ENCODE results near the gene RNASE7. TPM values are rescaled to one million over a fixed set of nuclear protein-coding genes. Genes with fewer than 3 reads are reported as not detected.

RNASE7 gene
- total RNA-seq, 2 experiments from 2014 or later = not detected

DNA sequence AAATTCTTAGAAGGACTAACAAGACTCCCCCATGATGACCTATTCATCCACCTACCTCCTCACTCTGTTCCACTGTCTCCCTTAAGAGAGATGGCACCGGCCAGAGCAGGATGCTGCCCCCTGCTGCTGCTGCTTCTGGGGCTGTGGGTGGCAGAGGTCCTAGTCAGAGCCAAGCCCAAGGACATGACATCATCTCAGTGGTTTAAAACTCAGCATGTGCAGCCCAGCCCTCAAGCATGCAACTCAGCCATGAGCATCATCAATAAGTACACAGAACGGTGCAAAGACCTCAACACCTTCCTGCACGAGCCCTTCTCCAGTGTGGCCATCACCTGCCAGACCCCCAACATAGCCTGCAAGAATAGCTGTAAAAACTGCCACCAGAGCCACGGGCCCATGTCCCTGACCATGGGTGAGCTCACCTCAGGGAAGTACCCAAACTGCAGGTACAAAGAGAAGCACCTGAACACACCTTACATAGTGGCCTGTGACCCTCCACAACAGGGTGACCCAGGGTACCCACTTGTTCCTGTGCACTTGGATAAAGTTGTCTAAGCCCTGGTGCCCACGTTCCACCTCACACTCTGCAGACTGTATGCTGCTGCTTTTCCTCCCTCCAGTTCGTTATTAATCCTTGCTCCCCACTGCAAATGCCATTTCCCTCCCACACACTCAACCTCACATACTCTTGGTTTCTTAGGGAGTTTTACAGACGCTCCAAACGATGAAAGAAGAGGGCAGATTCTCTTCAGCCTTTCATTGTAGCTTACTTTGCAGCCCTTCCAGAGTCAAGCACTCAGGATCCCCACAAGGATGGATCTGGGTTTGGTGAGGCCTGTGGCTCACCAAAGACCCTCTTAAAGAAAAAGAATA is 15.9 kb downstream of the RNASE7 start, which contains the start of gene RNASE8:
RNASE8 (plus strand) TSS at position 20 of the 873 bp plus-strand sequence; CDS start at position 91, 71 bp downstream.
- no peak for ATAC-seq (ENCODE audit: poor library complexity)
- no peak within 1 kb of the TSS for H3K4me3 Mint-ChIP-seq
- POLR2A ChIA-PET = no interaction called here
- no peaks in the 10 kb centered on the region for H3K9me3 ChIP-seq (ENCODE audit: control insufficient read depth in 1 of 2, insufficient read depth in 1 of 2, low read length in 2 of 2)
- no peak within 1 kb of the TSS for H3K27ac Mint-ChIP-seq
- CTCF ChIA-PET = interaction anchor here (0.5 to 1.6 kb wide), 2 partner anchors 43 to 233 kb away, joined by 3 read pairs; no protein-coding TSS in a partner anchor
- H3K36me3 ChIP-seq (ENCODE audit: insufficient read depth, low read length) = no peaks in the 10 kb centered on the region
- H3K27ac ChIP-seq (ENCODE audit: low read depth in 1 of 2, low read length in 2 of 2) = no peak within 1 kb of the TSS
- no peaks in the 10 kb centered on the region for H3K4me1 Mint-ChIP-seq (ENCODE audit: low read depth)
- intact Hi-C loops (cut with DNase I, micrococcal nuclease) = no loop called here
- no peaks in the 10 kb centered on the region for H3K36me3 Mint-ChIP-seq (ENCODE audit: low read depth)
- H3K27me3 ChIP-seq (ENCODE audit: control insufficient read depth in 1 of 2, insufficient read depth in 2 of 2, low read length in 2 of 2) = peaks cover 4 to 5% of the 10 kb centered on the region in 2 experiments
- peaks cover 31% of the 10 kb centered on the region for H3K27me3 Mint-ChIP-seq
- no peak for TF ChIP-seq CTCF (IDR thresholded peaks at IDR 0.05)
- no peaks in the 10 kb centered on the region for H3K9me3 Mint-ChIP-seq
- H3K4me1 ChIP-seq (ENCODE audit: insufficient read depth, low read length) = no peaks in the 10 kb centered on the region
- DNase-seq = peak in 1 of 14 experiments; percentile 19
- no peak within 1 kb of the TSS for H3K4me3 ChIP-seq (ENCODE audit: low read length)

- H3K4me1 Mint-ChIP-seq (ENCODE audit: low read depth) = no peaks in the 10 kb centered on the region
- H3K4me3 Mint-ChIP-seq = no peak overlapping the region
- H3K9me3 Mint-ChIP-seq = no peaks in the 10 kb centered on the region
- Histone ChIP-seq H3K4me1 (ENCODE audit: insufficient read depth, low read length) (no peaks in the 10 kb centered on the region), H3K36me3 (ENCODE audit: insufficient read depth, low read length) (no peaks in the 10 kb centered on the region), H3K27me3 (ENCODE audit: control insufficient read depth in 1 of 2, insufficient read depth in 2 of 2, low read length in 2 of 2) (peaks cover 7 to 9% of the 10 kb centered on the region in 2 experiments), H3K27ac (ENCODE audit: low read depth in 1 of 2, low read length in 2 of 2) (no peak overlapping the region), H3K9me3 (ENCODE audit: control insufficient read depth in 1 of 2, insufficient read depth in 1 of 2, low read length in 2 of 2) (no peaks in the 10 kb centered on the region), H3K4me3 (ENCODE audit: low read length) (no peak overlapping the region)
- intact Hi-C loops (cut with DNase I, micrococcal nuclease) = no loop called here
- ATAC-seq (ENCODE audit: poor library complexity) (no peak), DNase-seq (no peak)
- H3K36me3 Mint-ChIP-seq (ENCODE audit: low read depth) = no peaks in the 10 kb centered on the region
- POLR2A ChIA-PET = no interaction called here
- no peak for TF ChIP-seq CTCF (IDR thresholded peaks at IDR 0.05)
- H3K27me3 Mint-ChIP-seq = peaks cover 40% of the 10 kb centered on the region
- CTCF ChIA-PET = interaction anchor here (0.5 to 0.8 kb wide), 2 partner anchors 44 to 232 kb away, joined by 3 read pairs; no protein-coding TSS in a partner anchor
- no peak overlapping the region for H3K27ac Mint-ChIP-seq
Observed at GRCh38 chr14:21058903-21059302, 16.7 kb downstream of the RNASE7 start.

DNA sequence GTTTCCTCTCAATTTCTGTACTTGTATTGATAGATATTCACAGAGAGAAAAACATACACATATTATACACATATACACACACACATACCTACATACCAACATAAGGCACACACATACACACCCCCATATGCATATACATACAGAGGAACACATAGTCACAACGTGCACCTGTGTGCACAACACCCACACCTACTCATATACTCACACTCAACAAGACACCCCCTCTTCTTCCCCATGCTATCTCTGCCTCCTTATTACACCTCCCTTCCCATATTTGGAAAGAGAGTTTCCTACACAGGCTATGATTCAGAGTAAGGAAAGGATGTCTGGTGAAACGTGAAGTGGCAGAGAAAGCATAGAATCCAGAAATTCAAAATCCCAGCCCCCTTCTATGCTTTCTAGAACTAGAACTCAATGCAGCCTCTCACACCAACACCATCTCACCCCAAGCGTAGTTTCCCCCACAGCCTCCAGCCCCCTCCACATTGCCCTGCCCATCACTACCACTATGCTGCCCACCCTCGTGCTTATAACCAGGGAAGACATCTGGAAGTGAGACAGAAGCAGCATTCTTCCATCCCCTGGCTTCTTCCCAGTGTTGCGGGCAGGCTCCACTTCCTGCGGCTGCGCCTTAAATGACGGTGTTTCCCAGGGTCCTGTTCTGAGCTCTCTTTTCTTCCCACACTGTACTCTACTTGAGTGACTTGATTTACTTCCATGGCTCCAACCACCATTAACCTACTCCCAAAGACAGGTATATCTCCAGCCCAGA is 17.9 kb downstream of the RNASE7 start:
- Histone ChIP-seq H3K4me1 (ENCODE audit: insufficient read depth, low read length) (no peaks in the 10 kb centered on the region), H3K4me3 (ENCODE audit: low read length) (no peak overlapping the region), H3K27me3 (ENCODE audit: control insufficient read depth in 1 of 2, insufficient read depth in 2 of 2, low read length in 2 of 2) (peaks cover 9 to 13% of the 10 kb centered on the region in 2 experiments), H3K27ac (ENCODE audit: low read depth in 1 of 2, low read length in 2 of 2) (no peak overlapping the region), H3K9me3 (ENCODE audit: control insufficient read depth in 1 of 2, insufficient read depth in 1 of 2, low read length in 2 of 2) (no peaks in the 10 kb centered on the region), H3K36me3 (ENCODE audit: insufficient read depth, low read length) (no peaks in the 10 kb centered on the region)
- Mint-ChIP-seq H3K36me3 (ENCODE audit: low read depth) (no peaks in the 10 kb centered on the region), H3K4me3 (no peak overlapping the region), H3K27ac (no peak overlapping the region), H3K4me1 (ENCODE audit: low read depth) (no peaks in the 10 kb centered on the region), H3K9me3 (no peaks in the 10 kb centered on the region), H3K27me3 (peaks cover 49% of the 10 kb centered on the region)
- TF ChIP-seq CTCF (IDR thresholded peaks at IDR 0.05) = no peak
- intact Hi-C loops (cut with DNase I, micrococcal nuclease) = no loop called here
- ChIA-PET POLR2A (no interaction called here), CTCF (interaction anchor here (0.8 kb wide), 1 partner anchor 45 kb away, joined by 3 read pairs; no protein-coding TSS in a partner anchor)
- ATAC-seq (ENCODE audit: poor library complexity) (no peak), DNase-seq (no peak)
